Measurements from ENCODE around the gene SLC8A3.

DNA sequence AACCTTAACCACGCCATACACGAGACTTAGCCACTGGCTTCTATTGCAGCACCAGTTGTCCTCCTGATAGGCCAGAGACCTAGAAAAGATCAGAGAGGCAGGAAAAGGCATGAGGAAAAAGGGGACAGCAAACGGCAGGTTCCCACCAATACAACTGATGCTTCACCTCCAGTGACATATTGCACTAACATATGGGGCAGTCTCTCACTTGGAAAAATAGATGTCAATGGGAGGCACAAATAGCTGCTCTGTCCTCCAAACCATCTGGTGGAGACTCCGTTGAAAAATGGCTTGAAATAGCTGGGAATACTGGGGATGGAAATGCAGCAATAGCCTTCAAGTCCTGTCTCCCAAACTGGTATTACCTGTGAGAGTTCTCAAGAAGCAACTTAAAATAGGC is 20.3 kb downstream of the SLC8A3 start:
- no peak for TF ChIP-seq POLR2A (IDR thresholded peaks at IDR 0.05)
- no peak for TF ChIP-seq CTCF (IDR thresholded peaks at IDR 0.05)
